DND-41 (cell line): ENCODE data around the gene FEN1.
A peak's percentile ranks its signal among the peaks of the same experiment; 100 is the strongest.

ENCODE experiments used
- ATAC-seq: fragments of 200-7000 bp; cut with Tn5 transposase; 3 replicates; pipeline ENCODE4 v1.9.1; 2021; ENCODE audit warnings: low read depth; ENCODE audit not compliant: insufficient read depth
- DNase-seq: peaks from one replicate; pipeline ENCODE4 v3.0.0-alpha.2; 2020
- H2AFZ ChIP-seq: 2 replicates; pipeline ENCODE4 v1.6.0; 2012; ENCODE audit warnings: low read depth, low read length
- H3K27ac ChIP-seq: 2 replicates; pipeline ENCODE4 v1.5.1; 2012; ENCODE audit warnings: low read length, inconsistent platforms
- H3K27me3 ChIP-seq: fragments of 200-600 bp; sonication (generic); 2 replicates; pipeline ENCODE4 v1.6.0; 2012; ENCODE audit warnings: low read length, mild to moderate bottlenecking, inconsistent platforms; ENCODE audit not compliant: insufficient read depth, poor library complexity
- H3K36me3 ChIP-seq: 2 replicates; pipeline ENCODE4 v1.5.1; 2012; ENCODE audit warnings: low read length, inconsistent platforms; ENCODE audit not compliant: insufficient read depth
- H3K4me1 ChIP-seq: 2 replicates; pipeline ENCODE4 v1.5.1; 2012; ENCODE audit warnings: mild to moderate bottlenecking, low read length; ENCODE audit not compliant: insufficient read depth
- H3K4me2 ChIP-seq: 2 replicates; pipeline ENCODE4 v1.6.0; 2012; ENCODE audit warnings: mild to moderate bottlenecking, moderate library complexity, low read length, inconsistent platforms; ENCODE audit not compliant: insufficient read depth
- H3K4me3 ChIP-seq, 2 experiments: fragments of 200-600 bp in 1 of 2; shearing (Covaris generic) in 1 of 2; 2 replicates each; pipeline ENCODE4 v1.5.1; 2012 to 2016; ENCODE audit warnings: inconsistent platforms in 2 of 2, low read length in 2 of 2, mild to moderate bottlenecking in 2 of 2, low read depth in 1 of 2, moderate library complexity in 1 of 2
- H3K79me2 ChIP-seq: 2 replicates; pipeline ENCODE4 v1.6.0; 2012; ENCODE audit warnings: low read length, inconsistent platforms; ENCODE audit not compliant: insufficient read depth
- H3K9ac ChIP-seq: 2 replicates; pipeline ENCODE4 v1.6.0; 2012; ENCODE audit warnings: low read depth, mild to moderate bottlenecking, inconsistent platforms, low read length, moderate library complexity
- H3K9me3 ChIP-seq: 2 replicates; pipeline ENCODE4 v1.5.1; 2012; ENCODE audit warnings: low read length, moderate library complexity, mild to moderate bottlenecking, inconsistent platforms; ENCODE audit not compliant: insufficient read depth, severe bottlenecking
- H4K20me1 ChIP-seq: 2 replicates; pipeline ENCODE4 v1.6.0; 2012; ENCODE audit warnings: low read length; ENCODE audit not compliant: insufficient read depth
- CTCF ChIP-seq: IDR thresholded peaks from 2 replicates; pipeline ENCODE4 v1.5.1; 2012; ENCODE audit warnings: borderline replicate concordance, low read length, moderate library complexity, mild to moderate bottlenecking; ENCODE audit not compliant: poor library complexity, severe bottlenecking; ENCODE audit errors: extremely low read depth
- EZH2 ChIP-seq: IDR thresholded peaks from 3 replicates; pipeline ENCODE4 v1.6.1; 2012; ENCODE audit warnings: borderline replicate concordance, low read depth, mild to moderate bottlenecking, moderate library complexity, low read length, inconsistent platforms; ENCODE audit not compliant: severe bottlenecking

Gene FEN1

GRCh38 chr11:61828379-61828628, 35.6 kb downstream of the FEN1 start:
- Histone ChIP-seq H3K36me3 (peaks cover 52% of the 10 kb centered on the region), H3K79me2 (peaks cover 65% of the 10 kb centered on the region), H3K9ac (peak overlapping the region; percentile 90), H3K4me3 (peak overlapping the region; percentile 46 to 84), H3K9me3 (no peaks in the 10 kb centered on the region), H3K4me2 (peak overlapping the region; percentile 81), H3K4me1 (peaks cover 55% of the 10 kb centered on the region), H2AFZ (peak overlapping the region; percentile 50; the same call in 1 of the 2 replicates), H4K20me1 (peaks cover 41% of the 10 kb centered on the region), H3K27ac (peak overlapping the region; percentile 99), H3K27me3 (no peaks in the 10 kb centered on the region)
- no peak for ATAC-seq
- DNase-seq: no peak
- TF ChIP-seq EZH2: no peak
- TF ChIP-seq CTCF: no peak

DNA sequence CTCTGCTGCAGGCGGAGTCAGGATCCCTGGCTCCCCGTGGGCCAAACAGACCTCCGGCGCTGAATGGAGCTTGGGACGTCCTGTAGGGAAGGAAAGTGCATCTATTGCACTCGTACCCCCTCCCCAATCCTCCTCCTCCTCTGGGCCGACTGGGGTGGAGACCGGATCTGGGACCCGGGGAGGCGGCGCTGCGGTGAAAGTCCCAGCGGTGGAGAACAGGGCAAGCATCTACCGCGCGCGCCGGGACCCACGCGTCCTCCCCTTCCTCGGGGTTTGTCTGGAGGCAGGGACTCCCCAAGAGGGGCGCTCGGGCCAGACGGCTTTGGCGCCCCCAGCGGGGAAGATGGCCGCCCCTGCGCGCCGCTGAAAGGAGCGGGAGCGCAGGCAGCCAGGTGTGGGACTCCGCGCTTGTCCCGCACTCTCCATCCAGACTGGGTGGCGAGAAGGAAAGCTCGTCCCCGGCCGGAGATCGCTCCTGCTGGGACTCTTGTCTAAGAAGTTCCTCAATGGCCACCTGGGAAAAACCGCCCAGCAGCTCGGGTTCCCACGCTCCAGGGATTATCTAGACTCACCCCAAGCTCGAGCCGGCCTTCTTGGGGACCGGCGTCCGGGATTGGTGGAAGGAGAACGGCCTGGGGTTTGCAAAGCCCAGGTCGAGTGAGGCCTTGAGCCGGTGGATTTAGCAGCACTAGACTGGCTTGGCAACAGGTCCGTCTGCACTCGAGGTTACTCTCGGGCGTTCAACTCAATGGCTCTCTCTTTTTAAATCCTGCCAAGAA, 36.1 kb downstream of the FEN1 start:
- DNase-seq (peak; percentile 75), ATAC-seq (peak; percentile 43)
- Histone ChIP-seq H3K4me1 (peaks cover 60% of the 10 kb centered on the region), H3K9ac (peak overlapping the region; percentile 90), H4K20me1 (peaks cover 41% of the 10 kb centered on the region), H2AFZ (peak overlapping the region; percentile 50; the same call in 1 of the 2 replicates), H3K9me3 (no peaks in the 10 kb centered on the region), H3K36me3 (peaks cover 55% of the 10 kb centered on the region), H3K27me3 (no peaks in the 10 kb centered on the region), H3K4me2 (peak overlapping the region; percentile 81), H3K4me3 (peak overlapping the region; percentile 46 to 84), H3K79me2 (peaks cover 70% of the 10 kb centered on the region), H3K27ac (peak overlapping the region; percentile 99)
- TF ChIP-seq EZH2 (no peak), CTCF (peak; percentile 64)

DNA sequence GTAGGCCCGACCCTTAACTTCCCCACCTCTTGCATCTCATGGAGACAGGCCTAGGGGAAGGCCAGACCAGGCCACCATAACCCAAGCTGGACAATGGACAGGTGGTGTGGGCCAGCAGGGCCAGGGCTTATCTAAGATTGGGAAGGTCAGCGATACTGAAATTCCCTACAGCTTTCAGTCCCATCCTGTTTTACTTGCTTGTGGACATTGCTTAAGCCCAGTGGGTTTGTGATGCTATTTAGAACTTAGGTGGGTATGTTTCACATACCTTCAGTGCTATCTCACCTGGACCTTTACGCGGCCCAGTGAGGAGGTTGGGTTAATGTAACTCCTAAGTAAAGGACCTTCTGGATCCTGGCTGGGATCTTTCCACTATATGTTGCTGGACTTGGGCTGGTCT, 37.1 kb downstream of the FEN1 start:
- Histone ChIP-seq H3K4me2 (peak overlapping the region; percentile 81), H4K20me1 (peaks cover 41% of the 10 kb centered on the region), H3K27me3 (no peaks in the 10 kb centered on the region), H3K4me3 (peak overlapping the region; percentile 46 to 84), H3K27ac (peak overlapping the region; percentile 99), H3K9me3 (no peaks in the 10 kb centered on the region), H3K36me3 (peaks cover 57% of the 10 kb centered on the region), H3K79me2 (peaks cover 77% of the 10 kb centered on the region), H2AFZ (no peak overlapping the region), H3K4me1 (peaks cover 70% of the 10 kb centered on the region), H3K9ac (peak overlapping the region; percentile 90)
- ATAC-seq (no peak), DNase-seq (no peak)
- TF ChIP-seq CTCF: no peak
- TF ChIP-seq EZH2: no peak
